ENCODE results near the gene VMAC.

Gene VMAC

GRCh38 chr19:5926641-5927440 lies 22.2 kb downstream of the VMAC start:
- Histone ChIP-seq H3K9me3 (ENCODE audit: insufficient read depth, low read length) (no peaks in the 10 kb centered on the region), H3F3A (ENCODE audit: insufficient read depth) (no peaks in the 10 kb centered on the region), H3K27me3 (ENCODE audit: low read length) (no peaks in the 10 kb centered on the region), H3K4me2 (ENCODE audit: low read depth, low read length, poor library complexity, severe bottlenecking) (no peak overlapping the region), H3K27ac (ENCODE audit: low read depth, low read length) (no peak overlapping the region), H3K79me2 (ENCODE audit: insufficient read depth, low read length) (no peaks in the 10 kb centered on the region), H3K9ac (ENCODE audit: low read length) (no peak overlapping the region), H2AFZ (ENCODE audit: low read depth, low read length, severe bottlenecking) (no peak overlapping the region), H4K20me1 (ENCODE audit: low read depth, low read length) (no peaks in the 10 kb centered on the region), H3K9me2 (replicated peaks; ENCODE audit: insufficient read depth, low read length) (no peaks in the 10 kb centered on the region), H3K36me3 (ENCODE audit: low read length) (0 out of 2 replicates have a peak, but pooled peaks cover 5% of the 10 kb centered on the region), H3K4me3 (ENCODE audit: insufficient read depth, low read length, poor library complexity, severe bottlenecking) (no peak overlapping the region)
- TF ChIP-seq EZH2phosphoT487 (conservative IDR thresholded peaks at IDR 0.05; ENCODE audit: low read length) (no peak), CTCF (IDR thresholded peaks at IDR 0.05; ENCODE audit: insufficient read depth, low read length, poor library complexity, severe bottlenecking) (no peak)

GRCh38 chr19:5927441-5927821 lies 22.8 kb downstream of the VMAC start:
- Histone ChIP-seq H3K79me2 (ENCODE audit: insufficient read depth, low read length) (no peaks in the 10 kb centered on the region), H3K4me3 (ENCODE audit: insufficient read depth, low read length, poor library complexity, severe bottlenecking) (no peak overlapping the region), H3K9ac (ENCODE audit: low read length) (no peak overlapping the region), H3K27me3 (ENCODE audit: low read length) (no peaks in the 10 kb centered on the region), H3K36me3 (ENCODE audit: low read length) (0 out of 2 replicates have a peak, but pooled peaks cover 5% of the 10 kb centered on the region), H2AFZ (ENCODE audit: low read depth, low read length, severe bottlenecking) (no peak overlapping the region), H3K27ac (ENCODE audit: low read depth, low read length) (no peak overlapping the region), H3K9me2 (replicated peaks; ENCODE audit: insufficient read depth, low read length) (no peaks in the 10 kb centered on the region), H3F3A (ENCODE audit: insufficient read depth) (no peaks in the 10 kb centered on the region), H3K4me2 (ENCODE audit: low read depth, low read length, poor library complexity, severe bottlenecking) (no peak overlapping the region), H4K20me1 (ENCODE audit: low read depth, low read length) (no peaks in the 10 kb centered on the region), H3K9me3 (ENCODE audit: insufficient read depth, low read length) (no peaks in the 10 kb centered on the region)
- TF ChIP-seq CTCF (IDR thresholded peaks at IDR 0.05; ENCODE audit: insufficient read depth, low read length, poor library complexity, severe bottlenecking) (no peak), EZH2phosphoT487 (conservative IDR thresholded peaks at IDR 0.05; ENCODE audit: low read length) (no peak)

GRCh38 chr19:5929179-5929578 lies 24.5 kb downstream of the VMAC start:
- no peak for TF ChIP-seq EZH2phosphoT487 (conservative IDR thresholded peaks at IDR 0.05; ENCODE audit: low read length)
- Histone ChIP-seq H4K20me1 (ENCODE audit: low read depth, low read length) (no peaks in the 10 kb centered on the region), H3K4me3 (ENCODE audit: insufficient read depth, low read length, poor library complexity, severe bottlenecking) (no peak overlapping the region), H3K27me3 (ENCODE audit: low read length) (no peaks in the 10 kb centered on the region), H3K9me3 (ENCODE audit: insufficient read depth, low read length) (no peaks in the 10 kb centered on the region), H3K79me2 (ENCODE audit: insufficient read depth, low read length) (no peaks in the 10 kb centered on the region), H2AFZ (ENCODE audit: low read depth, low read length, severe bottlenecking) (no peak overlapping the region), H3K9me2 (replicated peaks; ENCODE audit: insufficient read depth, low read length) (no peaks in the 10 kb centered on the region), H3K36me3 (ENCODE audit: low read length) (0 out of 2 replicates have a peak, but pooled peaks cover 5% of the 10 kb centered on the region), H3K27ac (ENCODE audit: low read depth, low read length) (no peak overlapping the region), H3F3A (ENCODE audit: insufficient read depth) (no peaks in the 10 kb centered on the region), H3K4me2 (ENCODE audit: low read depth, low read length, poor library complexity, severe bottlenecking) (no peak overlapping the region), H3K9ac (ENCODE audit: low read length) (no peak overlapping the region)

- Histone ChIP-seq H3K4me3 (ENCODE audit: insufficient read depth, low read length, poor library complexity, severe bottlenecking) (no peak overlapping the region), H3K79me2 (ENCODE audit: insufficient read depth, low read length) (no peaks in the 10 kb centered on the region), H3F3A (ENCODE audit: insufficient read depth) (no peaks in the 10 kb centered on the region), H4K20me1 (ENCODE audit: low read depth, low read length) (no peaks in the 10 kb centered on the region), H3K9me2 (replicated peaks; ENCODE audit: insufficient read depth, low read length) (no peaks in the 10 kb centered on the region), H3K27ac (ENCODE audit: low read depth, low read length) (no peak overlapping the region), H3K9me3 (ENCODE audit: insufficient read depth, low read length) (no peaks in the 10 kb centered on the region), H3K9ac (ENCODE audit: low read length) (no peak overlapping the region), H3K27me3 (ENCODE audit: low read length) (no peaks in the 10 kb centered on the region), H3K36me3 (ENCODE audit: low read length) (0 out of 2 replicates have a peak, but pooled peaks cover 5% of the 10 kb centered on the region), H2AFZ (ENCODE audit: low read depth, low read length, severe bottlenecking) (no peak overlapping the region), H3K4me2 (ENCODE audit: low read depth, low read length, poor library complexity, severe bottlenecking) (no peak overlapping the region)
- TF ChIP-seq EZH2phosphoT487 (conservative IDR thresholded peaks at IDR 0.05; ENCODE audit: low read length) (no peak), CTCF (IDR thresholded peaks at IDR 0.05; ENCODE audit: insufficient read depth, low read length, poor library complexity, severe bottlenecking) (no peak)
These were observed 25.0 kb downstream of the VMAC start for GRCh38 chr19:5929625-5930024.
